SW 1271 (cell line): ENCODE results near the gene RASA3.

Experiments used
- DNase-seq, 2 experiments: peaks; one replicate each; lab custom pipeline; 2025; lab: John Stamatoyannopoulos, UW

The RASA3 gene

DNA sequence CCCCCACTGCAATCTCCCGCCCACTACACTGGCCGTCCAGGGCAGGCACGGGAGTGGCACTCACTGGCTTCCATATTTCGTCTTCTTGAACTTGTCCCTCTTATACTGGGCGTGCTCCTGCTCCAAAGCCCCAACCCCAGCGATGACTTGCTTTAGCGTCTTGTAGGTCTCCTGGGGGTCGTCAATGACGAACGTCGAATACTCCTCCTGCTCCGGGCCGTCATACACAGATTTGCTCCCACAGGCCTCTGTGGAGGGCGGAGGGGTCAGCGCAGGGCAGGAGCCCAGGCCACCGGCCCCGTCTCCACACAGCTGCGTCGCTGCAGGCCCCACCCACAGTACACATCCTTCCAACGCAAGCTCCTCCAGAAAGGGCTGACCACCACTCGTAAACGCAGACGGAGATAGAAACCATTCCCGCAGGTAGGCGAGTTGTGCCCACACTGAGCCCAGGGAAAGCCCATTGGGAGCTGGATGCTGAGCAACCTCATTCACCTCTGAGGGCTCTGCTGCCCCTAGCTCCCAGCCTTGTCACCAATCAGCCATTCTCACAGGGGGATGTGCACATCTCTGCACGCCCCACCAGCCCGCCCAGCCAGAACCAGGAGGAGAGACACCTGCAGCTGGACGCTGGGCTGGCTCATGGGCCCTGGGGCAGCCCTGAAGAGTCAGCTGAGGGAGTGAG, 150.7 kb downstream of the RASA3 start:
- no peak for DNase-seq

DNA sequence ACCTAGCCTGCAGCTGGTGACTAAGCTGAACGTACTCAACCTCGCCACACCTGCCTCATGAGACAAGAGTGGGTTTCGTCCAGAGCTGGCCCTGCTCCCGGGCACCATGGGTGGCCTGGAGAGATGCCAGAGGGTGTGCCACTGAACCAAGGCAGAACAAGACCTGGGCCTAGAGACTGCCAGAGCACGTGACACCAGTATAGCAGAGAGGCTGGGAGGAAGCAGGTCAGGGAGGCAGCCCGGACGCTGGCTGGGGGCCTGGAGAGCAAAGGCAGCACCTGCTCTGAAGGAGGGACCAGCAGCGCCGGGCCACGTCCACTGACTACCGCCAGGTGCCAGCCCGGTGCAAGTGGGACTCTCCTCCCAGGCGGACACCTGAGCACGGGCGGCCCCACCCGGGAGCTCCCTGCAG, 151.2 kb downstream of the RASA3 start:
- DNase-seq, result no peak

DNA sequence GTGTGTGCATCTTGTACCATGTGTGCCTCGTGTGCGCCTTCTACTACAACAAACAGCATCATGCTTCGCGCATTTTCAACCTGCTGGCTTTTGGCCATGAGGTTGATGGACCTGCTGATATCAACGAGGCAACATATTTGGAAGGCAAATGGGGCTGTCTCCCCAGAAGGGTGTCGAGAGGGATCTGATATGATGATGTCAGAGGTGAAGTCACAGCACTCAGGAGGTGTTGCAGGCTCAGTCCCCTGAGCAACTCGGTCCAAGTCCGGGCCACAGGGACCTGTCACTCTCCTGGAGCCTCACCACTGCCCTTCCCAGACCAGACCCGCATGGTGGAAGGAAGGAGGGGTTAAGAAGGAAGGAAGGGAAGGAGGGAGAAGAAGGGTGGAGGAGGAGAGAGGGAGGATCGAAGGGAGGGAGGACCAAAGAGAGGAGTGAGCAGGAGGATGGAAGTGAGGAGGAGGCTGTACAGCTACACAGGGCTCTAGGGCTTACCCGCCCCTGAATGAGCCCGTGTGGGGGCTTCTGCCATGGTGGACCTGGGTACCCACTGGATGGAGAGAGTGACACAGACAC, 151.8 kb downstream of the RASA3 start:
- DNase-seq, result no peak

DNA sequence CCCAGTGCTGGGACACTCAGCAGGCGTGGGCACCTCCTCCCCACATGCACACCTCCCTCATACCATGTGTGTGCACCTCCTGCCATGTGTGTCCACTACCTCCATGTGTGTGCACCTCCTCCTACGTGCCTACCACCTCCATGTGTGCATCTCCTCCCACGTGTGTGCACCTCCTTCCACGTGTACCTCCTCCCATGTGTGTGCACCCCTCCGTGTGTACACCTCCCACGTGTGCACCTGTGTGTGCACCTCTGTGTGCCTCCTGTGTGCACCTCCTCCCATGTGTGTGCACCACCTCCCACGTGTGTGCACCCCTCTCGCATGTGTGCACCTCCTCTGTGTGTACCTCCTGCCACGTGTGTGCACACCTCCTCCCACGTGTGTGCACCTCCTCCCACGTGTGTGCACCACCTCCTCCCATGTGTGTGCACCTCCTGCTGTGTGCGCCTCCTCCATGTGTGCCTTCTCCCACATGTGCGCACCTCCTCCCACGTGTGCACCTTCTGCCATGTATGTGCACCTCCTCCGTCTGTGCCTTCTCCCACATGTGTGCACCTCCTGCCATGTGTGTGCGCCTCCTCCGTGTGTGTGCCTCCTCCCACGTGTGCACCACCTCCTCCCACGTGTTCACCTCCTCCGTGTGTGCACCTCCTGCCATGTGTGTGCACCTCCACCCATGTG, 152.5 kb downstream of the RASA3 start:
- DNase-seq, result no peak

DNA sequence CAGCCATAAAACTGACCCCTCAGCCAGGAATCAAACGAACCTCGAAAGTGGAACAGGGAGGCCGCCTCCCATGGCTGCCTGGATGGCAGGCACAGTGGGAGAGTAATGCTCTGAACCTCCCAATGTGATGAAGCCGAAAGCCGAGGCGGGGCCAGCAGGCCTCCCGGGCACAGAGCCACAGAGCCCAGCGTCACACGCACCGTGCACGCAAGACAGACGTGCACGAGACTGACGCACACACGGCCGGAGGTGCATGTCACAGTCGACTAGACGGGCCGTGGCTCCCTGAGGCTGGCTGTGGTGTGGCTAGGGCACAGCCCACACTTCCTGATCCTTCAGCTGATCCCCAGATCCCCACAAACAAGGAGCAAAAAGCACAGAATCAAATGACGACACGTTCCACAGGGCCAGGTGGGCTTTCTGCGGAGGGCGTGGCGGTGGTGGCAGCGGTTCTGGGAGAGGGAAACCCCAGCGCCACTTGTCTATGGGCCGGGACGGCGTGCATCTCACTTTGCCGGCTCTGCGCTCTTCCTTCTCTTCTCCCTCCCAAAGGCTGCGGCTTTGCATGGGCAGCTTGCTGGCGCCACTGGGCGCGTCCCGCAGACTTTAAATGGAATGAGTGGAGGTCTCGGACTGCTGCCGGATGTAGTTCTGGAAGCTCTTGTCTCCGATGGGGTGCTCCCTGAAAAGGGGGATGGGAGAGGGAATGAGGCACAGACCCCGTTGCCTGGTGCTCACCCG, 153.5 kb downstream of the RASA3 start:
- DNase-seq, result no peak

DNA sequence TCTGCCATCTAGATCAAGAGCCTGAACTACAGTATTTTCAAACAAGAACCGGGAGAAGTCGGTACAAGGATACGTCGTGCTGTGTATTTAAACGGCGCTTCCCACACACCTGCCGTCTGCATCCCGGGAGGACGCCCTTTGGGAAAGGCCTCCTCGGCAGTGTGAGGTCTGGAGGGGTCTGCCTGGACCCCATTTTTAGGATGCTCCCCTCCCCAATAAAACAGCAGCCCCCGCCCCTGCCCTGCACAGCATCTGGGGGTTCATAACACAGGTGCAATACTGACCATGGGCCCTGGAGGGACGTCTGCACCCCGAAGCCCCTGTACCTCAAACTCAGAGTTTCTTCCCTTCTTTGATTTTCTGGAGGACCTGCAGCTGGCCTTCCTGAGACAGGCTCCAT, 154.4 kb downstream of the RASA3 start:
- DNase-seq, result no peak

DNA sequence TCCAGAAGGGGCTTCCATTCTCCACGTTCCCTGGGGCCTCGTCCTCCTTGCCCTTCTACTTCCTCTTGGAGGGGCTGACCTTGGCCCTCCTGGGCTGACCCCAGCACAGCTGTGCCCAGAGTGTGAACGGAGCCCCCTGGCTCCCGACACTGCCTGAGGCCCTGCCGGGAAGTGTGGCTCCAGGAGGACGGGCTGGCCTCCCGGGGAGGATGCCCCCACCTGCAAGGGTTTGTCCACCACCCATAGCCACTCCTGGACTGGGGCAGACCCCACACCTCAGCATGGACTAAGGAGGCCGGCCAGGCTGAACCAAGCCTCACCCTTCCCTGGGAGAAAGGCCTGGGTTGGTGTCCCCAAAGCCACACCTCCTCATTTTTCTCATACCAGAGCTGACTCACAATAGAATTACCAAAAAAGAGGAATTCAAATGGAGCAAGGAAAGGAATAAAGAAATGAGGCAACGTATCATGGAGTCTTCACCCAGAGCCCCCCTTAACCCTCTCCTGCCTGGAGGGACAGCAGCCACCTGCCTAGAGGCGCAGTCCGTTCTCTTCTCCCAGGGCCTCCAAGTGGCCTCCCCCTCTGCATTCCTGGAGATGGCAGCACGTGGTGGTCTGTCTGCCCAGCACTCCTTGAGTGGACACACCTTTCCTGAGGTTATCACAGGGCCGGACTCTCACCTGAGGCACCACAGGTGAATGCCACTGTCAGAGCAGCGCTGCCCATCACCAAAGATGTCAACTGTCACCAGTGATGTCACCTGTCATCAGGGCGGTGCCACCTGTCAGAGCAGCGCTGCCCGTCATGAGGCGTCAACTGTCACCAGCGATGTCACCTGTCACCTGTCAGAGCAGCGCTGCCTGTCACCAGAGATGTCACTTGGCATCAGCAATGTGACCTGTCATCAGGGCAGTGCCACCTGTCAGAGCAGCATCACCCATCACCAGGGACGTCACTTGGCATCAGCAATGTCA, 155.4 kb downstream of the RASA3 start:
- peak in 1 of 2 experiments; percentile 1 for DNase-seq

DNA sequence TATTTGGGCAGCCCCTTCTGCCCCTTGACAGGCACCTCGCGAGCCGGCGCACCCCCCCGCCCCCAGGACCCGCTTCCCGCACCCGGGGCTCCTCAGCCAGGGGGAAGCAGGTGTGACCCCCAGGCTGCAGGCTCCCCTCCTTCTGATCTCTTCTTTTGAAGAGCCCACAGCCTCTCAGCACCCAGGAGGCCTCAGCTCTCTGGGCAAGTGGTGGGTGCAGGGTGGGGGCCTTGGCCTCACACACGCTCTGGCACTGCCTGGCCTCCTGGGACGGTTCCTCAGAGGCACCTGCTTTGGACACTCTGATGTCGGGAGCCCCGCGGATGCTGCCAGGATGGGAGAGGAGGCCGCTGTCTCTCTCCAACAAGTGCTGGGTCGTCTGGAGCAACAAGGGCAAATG, 157.0 kb downstream of the RASA3 start:
- no peak for DNase-seq

DNA sequence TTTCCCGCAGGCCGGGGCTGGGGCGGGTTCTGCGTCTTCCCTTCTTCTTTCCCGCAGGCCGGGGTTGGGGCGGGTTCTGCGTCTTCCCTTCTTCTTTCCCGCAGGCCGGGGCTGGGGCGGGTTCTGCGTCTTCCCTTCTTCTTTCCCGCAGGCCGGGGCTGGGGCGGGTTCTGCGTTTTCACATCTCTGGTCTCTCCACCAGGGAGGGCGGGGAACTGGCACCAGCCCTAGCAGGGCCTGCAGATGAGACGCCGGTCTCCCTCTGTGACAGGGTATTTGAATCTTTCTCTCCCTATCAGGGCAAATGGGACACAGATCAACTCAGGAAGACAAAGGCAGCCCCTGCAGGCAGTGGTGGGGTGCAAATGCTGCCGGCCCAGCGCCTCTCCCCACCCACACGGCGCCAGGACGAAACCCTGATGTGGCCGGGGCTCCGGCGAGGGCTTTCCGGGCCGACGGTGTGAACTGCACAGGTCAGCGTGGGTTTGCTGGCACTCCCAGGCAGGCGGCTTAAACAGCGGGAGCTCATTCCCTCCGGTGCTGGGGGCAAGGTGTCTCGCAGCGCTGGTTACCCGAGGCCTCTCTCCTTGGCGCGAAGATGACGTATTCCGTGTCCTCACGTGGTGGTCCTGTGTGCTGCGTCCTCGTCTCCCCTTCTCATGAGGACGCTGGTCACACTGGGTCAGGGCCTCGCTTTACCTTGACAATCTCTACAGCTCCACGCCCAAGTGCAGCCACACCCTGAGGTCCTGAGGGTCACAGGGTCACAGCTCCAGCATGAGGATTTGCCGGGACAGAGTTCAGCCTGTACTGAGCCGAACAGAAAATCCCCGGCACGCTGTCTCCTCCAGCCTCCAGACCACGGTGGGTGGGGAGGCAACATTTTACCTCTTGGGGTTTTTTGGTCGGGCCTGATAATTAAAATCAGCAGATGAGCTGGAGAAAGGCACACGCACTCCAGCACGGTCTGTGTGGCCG, 157.8 kb downstream of the RASA3 start:
- no peak for DNase-seq

DNA sequence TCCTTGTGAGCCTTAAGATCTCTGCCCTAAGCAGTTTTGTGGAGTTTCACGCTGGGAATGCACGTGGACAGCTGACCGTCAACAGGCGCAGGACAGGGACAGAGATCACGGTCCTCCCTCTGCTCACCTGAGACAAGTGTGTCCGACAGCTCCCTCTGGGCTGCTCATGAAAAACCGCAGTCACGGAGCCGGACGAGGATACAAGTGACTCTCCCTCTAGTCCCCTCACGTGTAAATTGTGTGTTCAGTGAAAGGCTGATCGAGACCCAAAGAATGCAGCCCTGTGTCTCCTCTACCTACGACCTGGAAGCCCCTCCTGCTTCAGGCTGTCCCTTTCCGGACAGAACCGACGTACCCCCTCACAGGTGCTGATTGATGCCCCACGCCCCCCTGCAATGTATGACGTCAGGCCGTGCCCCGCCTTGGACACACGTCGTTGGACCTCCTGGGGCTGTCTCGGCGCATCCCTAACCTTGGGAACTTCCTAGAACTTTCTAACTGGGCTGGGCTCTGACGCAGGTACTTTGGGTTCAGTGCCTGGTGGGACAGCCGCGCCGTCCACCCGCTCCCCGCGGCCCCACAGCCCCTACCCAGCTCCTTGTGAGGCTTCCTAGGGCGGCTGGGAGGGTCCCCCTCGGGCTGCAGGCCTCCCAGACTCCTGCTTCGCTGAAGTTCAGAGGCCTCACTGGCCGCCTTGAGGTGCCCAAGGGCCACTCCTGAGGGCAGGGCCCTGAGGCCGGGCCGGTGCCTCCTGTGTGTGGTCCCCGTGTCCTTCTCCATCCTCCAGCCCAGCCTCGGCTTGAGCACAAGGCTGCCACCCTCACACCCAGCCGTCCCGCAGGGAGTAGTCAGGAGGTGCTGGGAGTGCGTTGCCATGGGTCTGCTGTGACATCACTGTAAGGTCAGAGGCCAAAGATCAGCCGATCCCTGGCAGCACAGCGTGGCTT, 158.9 kb downstream of the RASA3 start, which contains the start of gene C13orf46:
Gene C13orf46 (minus strand): TSS at position 859 of the 947 bp plus-strand sequence. CDS start 79 bp downstream, at position 780.
- DNase-seq, result no peak

DNA sequence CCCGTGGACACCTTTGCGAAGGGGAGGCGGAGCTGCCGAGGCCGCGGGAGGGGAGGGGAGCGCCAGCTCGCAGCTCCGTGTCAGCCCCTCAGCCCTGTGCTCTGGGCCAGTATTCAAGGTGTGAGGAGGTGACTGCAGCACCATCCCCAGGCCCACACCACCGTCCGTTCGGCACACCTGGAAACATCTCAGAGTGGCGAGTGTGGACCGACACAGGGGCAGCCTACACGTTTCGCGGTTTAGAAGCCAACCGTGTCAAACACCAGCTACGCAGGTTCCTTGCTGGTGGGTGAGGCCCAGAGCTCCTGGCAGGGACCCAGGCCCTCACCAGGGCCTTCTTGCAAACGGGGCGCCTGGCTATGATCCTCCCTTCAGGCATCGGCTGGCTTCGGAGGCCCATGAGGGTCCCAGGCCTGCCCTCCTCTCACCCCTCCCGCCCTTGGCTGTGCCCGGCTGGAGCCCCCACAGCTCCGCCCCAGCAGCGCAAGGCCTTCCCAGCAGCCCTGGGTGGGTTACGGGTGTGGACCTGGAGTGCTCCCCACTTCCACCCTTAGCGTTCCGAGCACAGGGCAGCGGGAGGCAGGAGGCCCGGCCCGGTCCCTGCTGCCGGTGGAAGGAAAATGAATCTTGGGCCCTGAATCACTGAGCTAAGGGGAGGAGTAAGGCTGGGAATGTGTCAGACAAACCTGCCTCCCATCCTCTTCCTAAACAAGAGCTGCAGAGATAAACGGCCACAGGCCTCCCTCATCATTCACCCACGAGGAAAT, 159.8 kb downstream of the RASA3 start:
- no peak for DNase-seq

DNA sequence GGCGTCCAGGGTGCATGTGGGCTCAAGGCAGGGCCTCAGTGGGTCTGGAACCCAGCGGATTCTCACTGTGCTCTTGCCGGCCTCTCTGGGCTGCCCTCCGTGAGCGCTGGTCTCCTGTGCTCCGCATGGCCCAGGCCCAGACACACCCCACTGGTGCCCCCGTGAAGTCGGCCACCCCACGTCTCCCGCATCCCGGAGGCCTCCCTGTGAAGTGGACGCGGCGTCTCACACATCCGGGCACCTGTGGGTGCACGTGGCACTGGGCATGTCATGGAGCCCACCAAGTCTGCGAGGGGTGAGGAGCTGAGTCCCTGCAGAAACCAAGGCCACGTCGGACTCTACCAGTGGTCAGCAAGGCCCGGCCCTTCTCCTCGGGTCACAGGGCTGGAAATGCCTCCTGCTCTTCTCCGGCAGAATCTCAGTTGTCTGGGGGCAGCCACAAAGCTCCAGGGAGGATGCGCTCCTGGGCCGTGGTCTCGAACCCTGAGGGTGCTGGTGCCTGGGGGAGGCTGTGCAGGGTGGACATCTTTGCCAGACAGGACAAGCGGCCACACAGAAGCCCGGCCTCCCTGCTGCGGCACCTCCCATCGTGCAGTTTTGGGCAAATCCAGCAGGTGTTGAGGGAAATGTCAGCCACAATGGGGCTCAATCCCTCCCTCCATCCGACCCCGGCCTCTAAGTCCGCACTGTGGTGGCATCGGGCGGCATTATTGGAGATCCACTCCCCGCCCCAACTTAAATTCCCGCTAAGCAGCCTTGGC, 160.8 kb downstream of the RASA3 start:
- no peak for DNase-seq

DNA sequence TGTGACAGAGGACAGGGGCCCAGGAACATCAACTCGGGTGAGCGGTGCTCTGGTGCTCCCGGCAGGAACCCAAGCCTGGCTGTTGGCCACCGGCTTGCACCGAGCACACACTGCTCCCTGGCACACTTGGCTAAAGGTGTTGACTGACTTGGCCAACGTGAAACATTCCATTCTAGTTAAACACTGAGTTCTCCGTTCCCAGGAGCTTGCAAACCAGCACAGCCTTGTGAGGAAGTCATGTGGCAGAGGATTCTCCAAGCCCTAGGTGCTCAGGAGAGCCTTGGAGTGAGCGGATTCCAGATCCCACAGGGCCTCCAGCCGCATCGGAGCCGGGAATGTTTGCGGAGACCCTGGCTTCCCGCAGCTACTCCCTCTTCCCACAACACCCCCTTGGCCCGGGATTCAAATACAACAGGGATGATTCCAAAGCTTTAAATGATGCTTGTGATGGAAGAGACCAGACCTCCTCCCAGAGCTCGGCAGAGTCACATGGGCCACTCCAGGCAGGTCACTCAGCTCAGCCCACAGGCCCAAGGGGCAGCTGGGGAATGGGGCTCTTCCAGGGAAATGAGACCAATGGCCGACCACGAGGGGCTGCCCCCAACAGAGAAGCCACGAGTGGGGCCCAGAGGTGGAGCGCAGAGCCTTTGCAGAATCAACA, 161.5 kb downstream of the RASA3 start:
- no peak for DNase-seq

DNA sequence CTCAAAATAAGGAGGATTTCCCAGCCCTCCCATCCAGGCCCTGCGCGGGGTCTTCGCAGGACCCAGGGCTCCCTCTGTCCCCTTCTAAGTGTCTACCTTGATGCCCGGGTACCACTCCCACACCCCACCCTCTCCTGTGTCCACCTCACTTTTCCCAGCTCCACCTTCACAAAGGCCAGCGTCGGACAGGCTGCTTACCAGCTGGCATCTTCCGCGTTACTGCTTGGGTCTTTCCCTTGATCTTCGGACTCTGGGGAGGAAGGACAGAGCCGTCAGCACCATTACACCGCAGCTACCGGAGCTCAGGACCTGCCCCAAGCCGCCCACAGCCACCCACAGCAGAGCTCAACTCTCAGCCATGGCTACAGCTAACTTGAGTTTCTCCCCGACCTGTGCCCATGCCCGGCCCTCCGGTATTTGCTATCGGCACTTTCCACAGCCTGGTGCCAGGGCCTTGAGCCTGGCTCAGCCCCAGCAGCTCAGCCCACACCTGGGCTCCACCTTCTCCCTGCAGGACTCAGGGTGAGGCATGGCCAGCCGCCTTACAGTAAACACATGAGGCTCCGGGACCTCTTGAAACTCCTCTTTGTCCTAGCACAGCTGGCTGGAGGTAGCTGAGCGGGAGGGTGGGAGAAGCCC, 162.3 kb downstream of the RASA3 start:
- no peak for DNase-seq

DNA sequence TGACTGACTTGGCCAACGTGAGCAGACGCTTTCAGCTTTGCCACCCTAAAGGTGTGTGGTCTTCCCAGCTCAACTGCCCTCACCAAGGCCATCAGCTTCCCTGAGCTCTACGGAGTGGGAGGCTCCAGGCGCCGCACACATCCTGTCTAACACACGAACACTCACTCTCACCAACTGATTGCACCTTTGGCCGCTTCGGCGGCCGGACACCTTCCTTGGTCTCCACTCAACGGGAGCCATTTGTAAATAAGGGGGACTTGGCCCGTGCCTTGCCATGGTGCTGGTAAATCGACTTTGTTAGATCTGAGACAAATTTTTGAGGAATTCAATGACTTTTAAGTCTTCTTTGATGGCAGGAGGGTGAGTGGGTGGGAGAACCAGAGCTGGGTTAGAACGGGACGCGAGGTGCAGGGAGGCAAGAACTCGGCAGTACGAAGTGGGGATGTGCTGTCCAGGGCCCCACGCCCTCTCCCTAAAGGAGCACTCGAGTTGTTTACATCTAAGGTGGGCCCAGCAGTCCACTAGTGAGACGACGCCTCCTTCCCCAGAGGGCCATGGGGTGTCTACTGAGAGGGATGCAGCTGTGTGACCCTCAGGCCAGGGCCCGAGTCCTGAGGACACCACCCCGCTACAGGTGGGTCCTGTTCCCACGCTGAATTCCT, 163.0 kb downstream of the RASA3 start:
- DNase-seq, result no peak
